Measurements from ENCODE around the gene DGKG. TPM values are rescaled to one million over a fixed set of nuclear protein-coding genes. Genes with fewer than 3 reads are reported as not detected.

The DGKG gene
- total and polyA plus RNA-seq, 10 of the 15 experiments (the other 5 are each of a cell fraction or from before 2014, with no cell fraction given) = 0.39 to 6.2 (median 4.7) TPM

- H2AFZ ChIP-seq (ENCODE audit: control insufficient read depth, low read depth, low read length) = no peak overlapping the region
- no peak for DNase-seq (ENCODE audit: low read depth, low spot score)
- RAD21 ChIA-PET (ENCODE audit: unreplicated experiment) = interaction anchor here (0.6 to 16.2 kb wide), 16 partner anchors 16 to 355 kb away, joined by 3 to 495 read pairs (median 3); no protein-coding TSS in a partner anchor
- no peaks in the 10 kb centered on the region for H4K20me1 ChIP-seq (ENCODE audit: control insufficient read depth, insufficient read depth)
- 47% methylated on average over 8 of the region's 9 CpGs for WGBS (ENCODE audit: insufficient coverage, insufficient replicate concordance, low lambda C conversion rate, missing lambda C conversion rate)
- POLR2A ChIA-PET = no interaction called here
- H3K27me3 ChIP-seq (replicated peaks in 1 of 2; ENCODE audit: control insufficient read depth in 2 of 2, insufficient read depth in 2 of 2, low read length in 1 of 2) = no peaks in the 10 kb centered on the region
- no peak overlapping the region for H3K27ac ChIP-seq (ENCODE audit: control insufficient read depth, insufficient read depth)
- peak; percentile 38; the same call in 2 of the 3 replicates for ATAC-seq
- H3K9me3 ChIP-seq (replicated peaks; ENCODE audit: control insufficient read depth, insufficient read depth, low read length) = no peaks in the 10 kb centered on the region
- FAIRE-seq = no peak
- H3K4me3 ChIP-seq = no peak overlapping the region
- no peaks in the 10 kb centered on the region for H3K36me3 ChIP-seq (ENCODE audit: control insufficient read depth in 2 of 2, insufficient read depth in 2 of 2, low read length in 1 of 2)
- no peaks in the 10 kb centered on the region for H3K4me1 ChIP-seq (ENCODE audit: control insufficient read depth, insufficient read depth, low read length)
- no peak overlapping the region for H3K4me2 ChIP-seq (ENCODE audit: control insufficient read depth, insufficient read depth)
- SMC1A ChIA-PET (ENCODE audit: uncharacterized antibody, unreplicated experiment) = interaction anchor here (0.6 to 27.2 kb wide), 14 partner anchors 19 to 356 kb away, joined by 3 to 655 read pairs (median 3); partner anchors contain the start of gene CRYGS
- TF ChIP-seq MTA2 (IDR thresholded peaks at IDR 0.05; ENCODE audit: low read depth) (no peak), CTCF (IDR thresholded peaks at IDR 0.05 in 2 of 3, conservative IDR thresholded peaks at IDR 0.05 in 1 of 3; ENCODE audit: control insufficient read depth in 2 of 3, extremely low read depth in 1 of 3, insufficient read depth in 1 of 3, low read depth in 3 of 3, low read length in 3 of 3) (peak; percentile 28 to 36 (median 32); a peak in 3 of 6 replicates), RAD21 (IDR thresholded peaks at IDR 0.05; ENCODE audit: insufficient read depth, low read depth, low read length) (peak; percentile 62)
- intact Hi-C loops (cut with micrococcal nuclease; ENCODE audit: unreplicated experiment) = no loop called here
- no TSS peak for BruUV-seq (replicated peaks)
- no peaks in the 10 kb centered on the region for H3K79me2 ChIP-seq (ENCODE audit: control insufficient read depth, insufficient read depth, low read length)
- CTCF ChIA-PET = interaction anchor here (0.6 to 29.4 kb wide), 33 partner anchors 8 to 560 kb away, joined by 3 to 847 read pairs (median 3); partner anchors contain the start of genes AHSG and CRYGS
- H3K9ac ChIP-seq (ENCODE audit: control insufficient read depth, insufficient read depth, low read length) = no peak overlapping the region
- in situ Hi-C loops (cut with MboI) = loop anchor here (5.0 kb wide), 1 partner anchor 276 kb away; no protein-coding TSS in a partner anchor
Measured at GRCh38 chr3:186261638-186262037, 100.4 kb downstream of the DGKG start.

- no peak overlapping the region for H3K4me2 ChIP-seq (ENCODE audit: control insufficient read depth, insufficient read depth)
- TF ChIP-seq CTCF (IDR thresholded peaks at IDR 0.05 in 2 of 3, conservative IDR thresholded peaks at IDR 0.05 in 1 of 3; ENCODE audit: control insufficient read depth in 2 of 3, extremely low read depth in 1 of 3, insufficient read depth in 1 of 3, low read depth in 3 of 3, low read length in 3 of 3) = 0 out of 6 replicates have a peak, but pooled peaks of 1 of the 3 experiments have one; percentile 0
- no peak for TF ChIP-seq TARDBP (IDR thresholded peaks at IDR 0.05; ENCODE audit: borderline replicate concordance)
- no peak for TF ChIP-seq SUZ12 (IDR thresholded peaks at IDR 0.05; ENCODE audit: unreplicated experiment)
- ChIA-PET CTCF (interaction anchor here (0.7 to 29.4 kb wide), 28 partner anchors 10 to 561 kb away, joined by 3 to 847 read pairs (median 4); partner anchors contain the start of genes AHSG, CRYGS and DNAJB11), RAD21 (ENCODE audit: unreplicated experiment) (interaction anchor here (1.2 to 16.2 kb wide), 5 partner anchors 36 to 356 kb away, joined by 3 to 495 read pairs (median 6); no protein-coding TSS in a partner anchor), POLR2A (no interaction called here), SMC1A (ENCODE audit: uncharacterized antibody, unreplicated experiment) (interaction anchor here (0.8 to 27.2 kb wide), 7 partner anchors 16 to 283 kb away, joined by 3 to 655 read pairs (median 4); partner anchors contain the start of gene CRYGS)
- BruUV-seq (replicated peaks) = no TSS peak
- no peak overlapping the region for H3K27ac ChIP-seq (ENCODE audit: control insufficient read depth, insufficient read depth)
- H3K36me3 ChIP-seq (ENCODE audit: control insufficient read depth in 2 of 2, insufficient read depth in 2 of 2, low read length in 1 of 2) = no peaks in the 10 kb centered on the region
- no peak overlapping the region for H3K9ac ChIP-seq (ENCODE audit: control insufficient read depth, insufficient read depth, low read length)
- no peaks in the 10 kb centered on the region for H3K27me3 ChIP-seq (replicated peaks in 1 of 2; ENCODE audit: control insufficient read depth in 2 of 2, insufficient read depth in 2 of 2, low read length in 1 of 2)
- no peaks in the 10 kb centered on the region for H4K20me1 ChIP-seq (ENCODE audit: control insufficient read depth, insufficient read depth)
- FAIRE-seq (no peak), ATAC-seq (no peak), DNase-seq (ENCODE audit: low read depth, low spot score) (no peak)
- peaks cover 5% of the 10 kb centered on the region for H3K4me1 ChIP-seq (ENCODE audit: control insufficient read depth, insufficient read depth, low read length)
- H3K79me2 ChIP-seq (ENCODE audit: control insufficient read depth, insufficient read depth, low read length) = no peaks in the 10 kb centered on the region
- H3K9me3 ChIP-seq (replicated peaks; ENCODE audit: control insufficient read depth, insufficient read depth, low read length) = no peaks in the 10 kb centered on the region
- intact Hi-C loops (cut with micrococcal nuclease; ENCODE audit: unreplicated experiment) (no loop called here), in situ Hi-C loops (cut with MboI) (loop anchor here (5.0 kb wide), 1 partner anchor 277 kb away; no protein-coding TSS in a partner anchor)
- no peak overlapping the region for H3K4me3 ChIP-seq
- H2AFZ ChIP-seq (ENCODE audit: control insufficient read depth, low read depth, low read length) = no peak overlapping the region
- WGBS (ENCODE audit: insufficient coverage, insufficient replicate concordance, low lambda C conversion rate, missing lambda C conversion rate) = 38% methylated on average over 4 of the region's 4 CpGs
Measured at GRCh38 chr3:186260726-186261125, 101.3 kb downstream of the DGKG start.
